IMR-90 (cell line): ENCODE measurements around the gene FYB2.

Experiments used
- CTCF ChIP-seq: conservative IDR thresholded peaks from 2 replicates; pipeline ENCODE4 v1.5.1; 2012; ENCODE audit warnings: mild to moderate bottlenecking, low read depth, low read length, improper control_type of control experiment
- NFE2L2 ChIP-seq: fragments of 150-350 bp; IDR thresholded peaks from 2 replicates; pipeline ENCODE4 v1.6.1; 2016; ENCODE audit warnings: low read depth, mild to moderate bottlenecking, low read length

- TF ChIP-seq CTCF (no peak), NFE2L2 (no peak)
Observed at GRCh38 chr1:56850411-56850810, 31.2 kb upstream of the FYB2 start.
